HEK293 (cell line): ENCODE data around the gene RNF223.

ENCODE experiments used
- CTCF ChIA-PET: fragments of 350-600 bp; formaldehyde crosslinking; extraction: SDS; loops from one replicate; lab custom pipeline; 2021; ENCODE audit warnings: antibody characterized with exemption; lab: Yijun Ruan, JAX
- POLR2A ChIA-PET: fragments of 300-600 bp; formaldehyde crosslinking; extraction: SDS; loops from one replicate; lab custom pipeline; 2020; ENCODE audit warnings: antibody characterized with exemption, inconsistent platforms; lab: Yijun Ruan, JAX
- H3K27ac ChIP-seq: fragments of 200-500 bp; sonication (Bioruptor generic); 2 replicates; pipeline ENCODE4 v1.5.1; 2014; ENCODE audit warnings: low read depth, low read length, control low read depth, inconsistent platforms; ENCODE audit errors: extremely low read depth
- H3K36me3 ChIP-seq, 2 experiments: fragments of 200-500 bp in 1 of 2; sonication (Bioruptor generic) in 1 of 2; 1 replicate in 1 of 2; 2 replicates in 1 of 2; pipeline ENCODE4 v1.5.1; 2014 to 2017; ENCODE audit warnings: inconsistent platforms in 2 of 2, low read length in 2 of 2; ENCODE audit not compliant: control insufficient read depth in 2 of 2, insufficient read depth in 1 of 2
- H3K4me1 ChIP-seq: fragments of 200-500 bp; sonication (Bioruptor generic); 2 replicates; pipeline ENCODE4 v1.5.1; 2014; ENCODE audit warnings: mild to moderate bottlenecking, low read length, inconsistent platforms; ENCODE audit not compliant: control insufficient read depth, insufficient read depth
- H3K4me3 ChIP-seq: 2 replicates; pipeline ENCODE4 v1.5.1; 2011; ENCODE audit warnings: low read depth, mild to moderate bottlenecking, control low read depth, low read length, moderate library complexity
- H3K9me3 ChIP-seq: fragments of 200-500 bp; sonication (Bioruptor generic); 2 replicates; pipeline ENCODE4 v1.5.1; 2014; ENCODE audit warnings: low read depth, low read length, inconsistent platforms; ENCODE audit not compliant: control insufficient read depth, insufficient read depth
- EGR2 ChIP-seq: fragments of 450-650 bp; formaldehyde crosslinking; IDR thresholded peaks from 2 replicates; pipeline ENCODE4 v1.5.1; 2016; ENCODE audit warnings: low read depth, missing biosample characterization, missing genetic modification characterization
- FEZF1 ChIP-seq: fragments of 450-650 bp; formaldehyde crosslinking; IDR thresholded peaks from 2 replicates; pipeline ENCODE4 v1.5.1; 2016; ENCODE audit warnings: missing biosample characterization, missing genetic modification characterization
- GLI2 ChIP-seq: fragments of 450-650 bp; formaldehyde crosslinking; IDR thresholded peaks from 2 replicates; pipeline ENCODE4; 2017; ENCODE audit warnings: missing biosample characterization, missing genetic modification characterization, low read depth, borderline replicate concordance
- KLF1 ChIP-seq: fragments of 450-650 bp; formaldehyde crosslinking; IDR thresholded peaks from 2 replicates; pipeline ENCODE4 v1.5.1; 2016; ENCODE audit warnings: missing biosample characterization, missing genetic modification characterization
- KLF7 ChIP-seq: fragments of 450-650 bp; formaldehyde crosslinking; IDR thresholded peaks from 2 replicates; pipeline ENCODE4 v1.5.1; 2016; ENCODE audit warnings: missing biosample characterization, missing genetic modification characterization, borderline replicate concordance
- KLF9 ChIP-seq: fragments of 450-650 bp; formaldehyde crosslinking; IDR thresholded peaks from 2 replicates; pipeline ENCODE4 v1.5.1; 2016; ENCODE audit warnings: missing biosample characterization, missing genetic modification characterization, low read depth
- PRDM2 ChIP-seq: fragments of 450-650 bp; formaldehyde crosslinking; IDR thresholded peaks from 2 replicates; pipeline ENCODE4 v1.5.1; 2016; ENCODE audit warnings: missing biosample characterization, missing genetic modification characterization, borderline replicate concordance
- PRDM6 ChIP-seq: fragments of 450-650 bp; formaldehyde crosslinking; IDR thresholded peaks from 2 replicates; pipeline ENCODE4 v1.5.1; 2017; ENCODE audit warnings: missing biosample characterization, missing genetic modification characterization
- SP2 ChIP-seq: fragments of 450-650 bp; formaldehyde crosslinking; IDR thresholded peaks from 2 replicates; pipeline ENCODE4 v1.5.1; 2016; ENCODE audit warnings: missing biosample characterization, missing genetic modification characterization
- TCF7L2 ChIP-seq: IDR thresholded peaks from 2 replicates; pipeline ENCODE4 v1.6.1; 2011; ENCODE audit warnings: low read depth, mild to moderate bottlenecking, inconsistent platforms, low read length, moderate library complexity, borderline replicate concordance
- ZBTB44 ChIP-seq: fragments of 450-650 bp; IDR thresholded peaks from 2 replicates; pipeline ENCODE4 v1.5.1; 2018; ENCODE audit warnings: missing biosample characterization, mild to moderate bottlenecking, missing genetic modification characterization
- ZFHX2 ChIP-seq: fragments of 450-650 bp; formaldehyde crosslinking; conservative IDR thresholded peaks from 2 replicates; pipeline ENCODE4 v1.5.1; 2016; ENCODE audit warnings: missing biosample characterization, missing genetic modification characterization
- ZNF174 ChIP-seq: fragments of 450-650 bp; formaldehyde crosslinking; IDR thresholded peaks from 2 replicates; pipeline ENCODE4 v1.5.0; 2017; ENCODE audit warnings: missing biosample characterization, mild to moderate bottlenecking, missing genetic modification characterization
- ZNF280C ChIP-seq: fragments of 450-650 bp; formaldehyde crosslinking; IDR thresholded peaks from 2 replicates; pipeline ENCODE4 v1.5.1; 2016; ENCODE audit warnings: missing biosample characterization, missing genetic modification characterization
- ZNF404 ChIP-seq: fragments of 450-650 bp; formaldehyde crosslinking; IDR thresholded peaks from 2 replicates; pipeline ENCODE4 v1.5.1; 2017; ENCODE audit warnings: missing biosample characterization, missing genetic modification characterization
- ZNF473 ChIP-seq: fragments of 450-650 bp; formaldehyde crosslinking; IDR thresholded peaks from 2 replicates; pipeline ENCODE4 v1.5.1; 2017; ENCODE audit warnings: missing biosample characterization, missing genetic modification characterization
- ZNF624 ChIP-seq: fragments of 450-650 bp; formaldehyde crosslinking; IDR thresholded peaks from 2 replicates; pipeline ENCODE4 v1.5.1; 2017; ENCODE audit warnings: missing biosample characterization, missing genetic modification characterization
- ZNF777 ChIP-seq: fragments of 450-650 bp; formaldehyde crosslinking; IDR thresholded peaks from 2 replicates; pipeline ENCODE4 v1.5.1; 2017; ENCODE audit warnings: missing biosample characterization, missing genetic modification characterization, borderline replicate concordance
- ZNF785 ChIP-seq: fragments of 450-650 bp; formaldehyde crosslinking; IDR thresholded peaks from 2 replicates; pipeline ENCODE4 v1.5.1; 2016; ENCODE audit warnings: missing biosample characterization, missing genetic modification characterization

The RNF223 gene

GRCh38 chr1:1071486-1072298 is 2.4 kb downstream of the RNF223 start:
- H3K4me3 ChIP-seq = no peak overlapping the region
- no peak for TF ChIP-seq KLF7 (tag by site-specific recombination)
- TF ChIP-seq FEZF1 (tag by site-specific recombination) = no peak
- TF ChIP-seq ZNF624 = no peak
- no peak for TF ChIP-seq ZNF174 (tag by site-specific recombination)
- TF ChIP-seq, all 188 proteins: peak for 0
- no peaks in the 10 kb centered on the region for H3K9me3 ChIP-seq
- no peak overlapping the region for H3K27ac ChIP-seq
- no peaks in the 10 kb centered on the region for H3K4me1 ChIP-seq
- CTCF ChIA-PET = interaction anchor here (0.5 to 1.9 kb wide), 3 partner anchors 12 to 70 kb away, joined by 3 to 7 read pairs (median 3); no protein-coding TSS in a partner anchor
- POLR2A ChIA-PET = interaction anchor here (0.7 kb wide), 1 partner anchor 251 kb away, joined by 4 read pairs; no protein-coding TSS in a partner anchor
- no peaks in the 10 kb centered on the region for H3K36me3 ChIP-seq

GRCh38 chr1:1069711-1070676 is 4.1 kb downstream of the RNF223 start:
- Histone ChIP-seq H3K36me3 (no peaks in the 10 kb centered on the region), H3K4me3 (peak overlapping the region; percentile 34), H3K27ac (no peak overlapping the region; the same call in 1 of the 2 replicates), H3K4me1 (no peaks in the 10 kb centered on the region), H3K9me3 (no peaks in the 10 kb centered on the region)
- ChIA-PET POLR2A (interaction anchor here (0.6 to 1.7 kb wide), 3 partner anchors 10 to 52 kb away, joined by 3 to 8 read pairs (median 5); no protein-coding TSS in a partner anchor), CTCF (interaction anchor here (0.6 to 1.0 kb wide), 2 partner anchors 11 to 57 kb away, joined by 3 read pairs; no protein-coding TSS in a partner anchor)
- TF ChIP-seq KLF9 (tag by site-specific recombination) = peak; percentile 56; the same call in 1 of the 2 replicates
- TF ChIP-seq TCF7L2 = no peak
- no peak for TF ChIP-seq ZNF785
- 0 out of 2 replicates have a peak, but pooled peaks have one; percentile 0 for TF ChIP-seq EGR2 (tag by site-specific recombination)
- TF ChIP-seq ZNF777 = no peak
- TF ChIP-seq SP2 = no peak
- TF ChIP-seq ZNF280C (tag by site-specific recombination) = no peak
- TF ChIP-seq GLI2 (tag by site-specific recombination) = no peak
- TF ChIP-seq ZNF404 (tag by site-specific recombination) = no peak
- TF ChIP-seq PRDM6 = no peak
- TF ChIP-seq ZNF473 (tag by site-specific recombination) = no peak
- no peak for TF ChIP-seq ZBTB44 (tag by site-specific recombination)
- peak; percentile 72 for TF ChIP-seq KLF1 (tag by site-specific recombination)
- TF ChIP-seq PRDM2 (tag by site-specific recombination) = no peak
- peak; percentile 22; the same call in 1 of the 2 replicates for TF ChIP-seq ZFHX2 (tag by site-specific recombination)
